DOHH2 (cell line): ENCODE data around the gene GFI1B.

Source experiments
- H3F3A ChIP-seq: fragments of 200-600 bp; sonication (generic), shearing (Covaris generic); 2 replicates; pipeline ENCODE4 v1.6.0; 2016; ENCODE audit warnings: antibody characterized with exemption, mild to moderate bottlenecking; ENCODE audit not compliant: control insufficient read depth, insufficient read depth
- H3K27ac ChIP-seq: fragments of 200-600 bp; sonication (generic); 2 replicates; pipeline ENCODE4 v1.5.1; 2014; ENCODE audit warnings: low read depth, mild to moderate bottlenecking, low read length, moderate library complexity
- H3K27me3 ChIP-seq: fragments of 200-600 bp; sonication (generic); 2 replicates; pipeline ENCODE4 v1.6.1; 2014; ENCODE audit warnings: mild to moderate bottlenecking, low read length, mixed read lengths; ENCODE audit not compliant: control insufficient read depth
- H3K36me3 ChIP-seq: fragments of 200-600 bp; sonication (generic); 2 replicates; pipeline ENCODE4 v1.6.1; 2014; ENCODE audit warnings: mild to moderate bottlenecking, low read length, moderate library complexity, mixed read lengths; ENCODE audit not compliant: control insufficient read depth
- H3K4me1 ChIP-seq: fragments of 200-600 bp; sonication (generic); 2 replicates; pipeline ENCODE4 v1.6.1; 2014; ENCODE audit warnings: mild to moderate bottlenecking, low read length, mixed read lengths; ENCODE audit not compliant: control insufficient read depth
- H3K4me2 ChIP-seq: fragments of 200-600 bp; sonication (generic); 2 replicates; pipeline ENCODE4 v1.6.0; 2014; ENCODE audit warnings: mild to moderate bottlenecking, low read length, moderate library complexity
- H3K4me3 ChIP-seq: fragments of 200-600 bp; sonication (generic); 2 replicates; pipeline ENCODE4 v1.5.1; 2014; ENCODE audit warnings: mild to moderate bottlenecking, low read length, mixed read lengths
- H3K79me2 ChIP-seq: fragments of 200-600 bp; sonication (generic); 2 replicates; pipeline ENCODE4 v1.6.1; 2014; ENCODE audit warnings: mild to moderate bottlenecking, low read length, mixed read lengths; ENCODE audit not compliant: control insufficient read depth
- H3K9me2 ChIP-seq: fragments of 200-600 bp; sonication (generic); replicated peaks from 2 replicates; pipeline ENCODE4 v1.6.1; 2014; ENCODE audit warnings: mild to moderate bottlenecking, low read length, mixed read lengths; ENCODE audit not compliant: control insufficient read depth
- H3K9me3 ChIP-seq: fragments of 200-600 bp; sonication (generic); 2 replicates; pipeline ENCODE4 v1.6.1; 2014; ENCODE audit warnings: antibody characterized with exemption, low read length, mixed read lengths; ENCODE audit not compliant: control insufficient read depth, insufficient read depth
- H4K20me1 ChIP-seq: fragments of 200-600 bp; sonication (generic); 2 replicates; pipeline ENCODE4 v1.6.0; 2014; ENCODE audit warnings: low read depth, mild to moderate bottlenecking, antibody characterized with exemption, low read length, moderate library complexity; ENCODE audit not compliant: control insufficient read depth, insufficient read depth
- EZH2phosphoT487 ChIP-seq: fragments of 200-600 bp; sonication (generic); IDR thresholded peaks from 2 replicates; pipeline ENCODE4 v1.6.1; 2017; ENCODE audit warnings: borderline replicate concordance, mild to moderate bottlenecking, antibody characterized with exemption, low read length, moderate library complexity, mixed read lengths
- TF ChIP-seq, protein P1 (sequence below): fragments of 200-600 bp; sonication (generic); IDR thresholded peaks from one replicate; pipeline ENCODE4 v1.5.1; 2014; ENCODE audit warnings: antibody characterized with exemption, mild to moderate bottlenecking, low read depth, low read length; ENCODE audit not compliant: poor library complexity, severe bottlenecking

GFI1B gene

DNA sequence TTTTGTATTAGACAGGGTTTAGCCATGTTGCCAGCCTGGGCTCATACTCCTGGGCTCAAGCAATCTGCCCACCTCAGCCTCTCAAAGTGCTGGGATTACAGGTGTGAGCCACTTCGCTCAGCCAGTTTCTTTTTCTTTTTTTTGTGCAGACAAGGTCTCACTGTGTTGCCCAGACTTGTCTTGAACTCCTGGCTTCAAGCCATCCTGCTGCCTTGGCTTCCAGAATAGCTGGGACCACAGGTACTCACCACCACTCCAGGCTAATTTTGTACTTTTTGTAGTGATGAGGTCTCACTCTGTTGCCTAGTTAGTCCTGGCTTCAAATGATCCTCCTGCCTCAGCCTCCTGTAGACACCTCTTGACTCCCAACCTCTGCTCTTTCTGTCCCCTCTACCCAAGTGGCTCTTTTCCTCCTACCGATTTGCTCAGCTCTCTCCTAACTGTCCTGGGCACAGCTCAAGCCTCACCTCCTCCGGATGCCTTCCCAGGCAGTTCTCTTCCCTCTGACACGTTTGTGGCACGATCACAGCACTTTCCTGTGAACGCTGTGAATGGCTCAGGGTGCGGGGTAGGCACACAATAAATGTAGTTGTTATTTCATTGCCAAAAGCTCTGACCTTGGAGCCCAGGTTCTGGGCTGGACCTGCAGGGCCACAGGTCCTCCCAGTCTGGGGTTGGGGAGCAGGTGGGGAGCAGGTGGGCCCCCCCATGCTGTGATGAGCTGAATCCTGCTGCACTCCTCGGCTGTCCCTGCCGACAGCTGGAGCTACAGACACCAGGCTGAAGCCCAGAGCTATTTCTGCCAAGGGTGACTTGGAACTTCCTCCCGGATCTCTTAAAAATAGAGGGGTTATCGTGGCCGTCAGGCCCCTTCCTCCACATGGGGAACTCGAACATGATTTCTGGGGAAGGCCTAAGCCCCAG, 23.9 kb downstream of the GFI1B start:
- Histone ChIP-seq H3K27me3 (peaks cover 41% of the 10 kb centered on the region), H3K4me2 (no peak overlapping the region), H3K9me2 (no peaks in the 10 kb centered on the region), H3K79me2 (no peaks in the 10 kb centered on the region), H3K4me3 (no peak overlapping the region), H3K27ac (no peak overlapping the region), H3K36me3 (no peaks in the 10 kb centered on the region), H3F3A (no peaks in the 10 kb centered on the region), H4K20me1 (no peaks in the 10 kb centered on the region), H3K9me3 (no peaks in the 10 kb centered on the region), H3K4me1 (no peaks in the 10 kb centered on the region)
- TF ChIP-seq, protein P1, sequence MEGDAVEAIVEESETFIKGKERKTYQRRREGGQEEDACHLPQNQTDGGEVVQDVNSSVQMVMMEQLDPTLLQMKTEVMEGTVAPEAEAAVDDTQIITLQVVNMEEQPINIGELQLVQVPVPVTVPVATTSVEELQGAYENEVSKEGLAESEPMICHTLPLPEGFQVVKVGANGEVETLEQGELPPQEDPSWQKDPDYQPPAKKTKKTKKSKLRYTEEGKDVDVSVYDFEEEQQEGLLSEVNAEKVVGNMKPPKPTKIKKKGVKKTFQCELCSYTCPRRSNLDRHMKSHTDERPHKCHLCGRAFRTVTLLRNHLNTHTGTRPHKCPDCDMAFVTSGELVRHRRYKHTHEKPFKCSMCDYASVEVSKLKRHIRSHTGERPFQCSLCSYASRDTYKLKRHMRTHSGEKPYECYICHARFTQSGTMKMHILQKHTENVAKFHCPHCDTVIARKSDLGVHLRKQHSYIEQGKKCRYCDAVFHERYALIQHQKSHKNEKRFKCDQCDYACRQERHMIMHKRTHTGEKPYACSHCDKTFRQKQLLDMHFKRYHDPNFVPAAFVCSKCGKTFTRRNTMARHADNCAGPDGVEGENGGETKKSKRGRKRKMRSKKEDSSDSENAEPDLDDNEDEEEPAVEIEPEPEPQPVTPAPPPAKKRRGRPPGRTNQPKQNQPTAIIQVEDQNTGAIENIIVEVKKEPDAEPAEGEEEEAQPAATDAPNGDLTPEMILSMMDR, result no peak
- TF ChIP-seq EZH2phosphoT487, result no peak

GRCh38 chr9:133003071-133003461, 24.6 kb downstream of the GFI1B start:
- H3K4me2 ChIP-seq, result no peak overlapping the region
- no peak overlapping the region for H3K4me3 ChIP-seq

DNA sequence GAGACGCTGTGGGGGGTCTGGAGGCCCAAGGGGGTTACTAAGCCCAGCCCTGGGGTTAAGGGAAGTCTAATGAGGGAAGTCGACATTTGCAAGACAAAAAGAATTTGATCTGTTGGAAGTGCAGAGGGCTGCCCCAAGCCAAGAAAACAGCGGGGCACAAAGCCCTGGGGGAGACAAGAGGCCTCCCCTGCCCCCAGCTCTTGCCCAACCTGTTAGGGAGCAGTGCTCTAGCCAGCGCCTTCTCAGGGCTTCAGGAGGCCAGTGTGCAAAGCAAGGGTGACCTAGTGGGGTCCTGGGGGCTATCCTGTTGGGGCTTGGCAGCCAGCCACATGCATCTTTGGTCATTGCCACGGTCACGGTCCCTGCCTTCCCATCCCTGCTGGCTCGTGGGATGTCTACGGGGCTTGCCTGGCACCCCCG, 25.2 kb downstream of the GFI1B start:
- no peaks in the 10 kb centered on the region for H3K4me1 ChIP-seq
- H3F3A ChIP-seq, result no peaks in the 10 kb centered on the region
- no peaks in the 10 kb centered on the region for H4K20me1 ChIP-seq
- no peaks in the 10 kb centered on the region for H3K36me3 ChIP-seq
- no peaks in the 10 kb centered on the region for H3K9me2 ChIP-seq
- H3K27me3 ChIP-seq, result peaks cover 40% of the 10 kb centered on the region
- H3K27ac ChIP-seq, result no peak overlapping the region
- no peaks in the 10 kb centered on the region for H3K79me2 ChIP-seq
- H3K9me3 ChIP-seq, result no peaks in the 10 kb centered on the region
- H3K4me2 ChIP-seq, result no peak overlapping the region
- TF ChIP-seq EZH2phosphoT487, result no peak
- TF ChIP-seq, protein P1, result no peak
- H3K4me3 ChIP-seq, result no peak overlapping the region

More at GRCh38 chr9:133003071-133003461, 24.6 kb downstream of the GFI1B start:
- Histone ChIP-seq H3K4me1 (no peaks in the 10 kb centered on the region), H3K79me2 (no peaks in the 10 kb centered on the region), H4K20me1 (no peaks in the 10 kb centered on the region), H3F3A (no peaks in the 10 kb centered on the region), H3K27me3 (peaks cover 40% of the 10 kb centered on the region), H3K36me3 (no peaks in the 10 kb centered on the region), H3K9me2 (no peaks in the 10 kb centered on the region), H3K9me3 (no peaks in the 10 kb centered on the region), H3K27ac (no peak overlapping the region)
- TF ChIP-seq, protein P1, result no peak
- no peak for TF ChIP-seq EZH2phosphoT487
